ENCODE measurements around the gene SURF2. TPM values are rescaled to one million over a fixed set of nuclear protein-coding genes. Genes with fewer than 3 reads are reported as not detected.

SURF2 gene
- total RNA-seq, 2 experiments from 2014 or later, result 19.0 to 19.7 TPM

- Histone ChIP-seq H3K27ac (ENCODE audit: low read depth, low read length, poor library complexity, severe bottlenecking) (peak overlapping the region; percentile 87), H3K9me3 (ENCODE audit: low read length) (no peaks in the 10 kb centered on the region), H3K9me2 (ENCODE audit: insufficient read depth, low read length) (no peaks in the 10 kb centered on the region), H2AFZ (ENCODE audit: low read length) (no peak overlapping the region), H3K36me3 (ENCODE audit: insufficient read depth, low read length) (peaks cover 84% of the 10 kb centered on the region), H3K4me3 (ENCODE audit: low read depth, low read length, poor library complexity, severe bottlenecking) (peak overlapping the region; percentile 99), H3K79me2 (ENCODE audit: insufficient read depth, low read depth, low read length) (peaks cover 50% of the 10 kb centered on the region), H4K20me1 (ENCODE audit: insufficient read depth, low read length) (peaks cover 17% of the 10 kb centered on the region), H3K4me1 (ENCODE audit: insufficient read depth, low read length, poor library complexity, severe bottlenecking) (peaks cover 43% of the 10 kb centered on the region), H3K4me2 (ENCODE audit: low read length) (peak overlapping the region; percentile 99)
- CTCF ChIA-PET (ENCODE audit: unreplicated experiment), result no interaction called here
- TF ChIP-seq EZH2phosphoT487 (IDR thresholded peaks at IDR 0.05; ENCODE audit: borderline replicate concordance, low read depth, low read length) (no peak), CTCF (conservative IDR thresholded peaks at IDR 0.05; ENCODE audit: low read length) (no peak)
- intact Hi-C loops (cut with micrococcal nuclease; ENCODE audit: unreplicated experiment), result loop anchor here (2.0 to 5.0 kb wide), 2 partner anchors 68 to 138 kb away; partner anchors contain the start of gene REXO4
- POLR2A ChIA-PET, result interaction anchor here (0.6 kb wide), 1 partner anchor 785 kb away, joined by 4 read pairs; no protein-coding TSS in a partner anchor
- BruUV-seq (replicated peaks), result TSS peak; percentile 82
- DNase-seq (ENCODE audit: low spot score), result peak; percentile 29
Measured at GRCh38 chr9:133348718-133349573, 7.4 kb upstream of the SURF2 start.

- Histone ChIP-seq H2AFZ (ENCODE audit: low read length) (no peak overlapping the region), H3K9me3 (ENCODE audit: low read length) (no peaks in the 10 kb centered on the region), H3K9me2 (ENCODE audit: insufficient read depth, low read length) (no peaks in the 10 kb centered on the region), H4K20me1 (ENCODE audit: insufficient read depth, low read length) (peaks cover 17% of the 10 kb centered on the region), H3K4me2 (ENCODE audit: low read length) (peak overlapping the region; percentile 99), H3K4me3 (ENCODE audit: low read depth, low read length, poor library complexity, severe bottlenecking) (peak overlapping the region; percentile 99), H3K36me3 (ENCODE audit: insufficient read depth, low read length) (peaks cover 75% of the 10 kb centered on the region), H3K27ac (ENCODE audit: low read depth, low read length, poor library complexity, severe bottlenecking) (peak overlapping the region; percentile 87), H3K4me1 (ENCODE audit: insufficient read depth, low read length, poor library complexity, severe bottlenecking) (peaks cover 54% of the 10 kb centered on the region), H3K79me2 (ENCODE audit: insufficient read depth, low read depth, low read length) (peaks cover 50% of the 10 kb centered on the region)
- TF ChIP-seq EZH2phosphoT487 (IDR thresholded peaks at IDR 0.05; ENCODE audit: borderline replicate concordance, low read depth, low read length) (no peak), CTCF (conservative IDR thresholded peaks at IDR 0.05; ENCODE audit: low read length) (no peak)
- ChIA-PET POLR2A (interaction anchor here (0.8 kb wide), 1 partner anchor 109 kb away, joined by 4 read pairs; the partner anchor contains the start of gene CACFD1), CTCF (ENCODE audit: unreplicated experiment) (no interaction called here)
- BruUV-seq (replicated peaks), result no TSS peak
- intact Hi-C loops (cut with micrococcal nuclease; ENCODE audit: unreplicated experiment), result loop anchor here (2.0 to 5.0 kb wide), 3 partner anchors 67 to 137 kb away; partner anchors contain the start of genes REXO4 and SLC2A6
- DNase-seq (ENCODE audit: low spot score), result no peak
Measured at GRCh38 chr9:133349965-133350616, 6.3 kb upstream of the SURF2 start.
